ENCODE measurements around the gene NUDT7.

Gene NUDT7

GRCh38 chr16:77690416-77690815, 31.9 kb upstream of the NUDT7 start:
- TF ChIP-seq CTCF (IDR thresholded peaks at IDR 0.05; ENCODE audit: control insufficient read depth, insufficient read depth, low read depth, low read length, missing control alignments), result no peak

GRCh38 chr16:77692612-77693011, 29.7 kb upstream of the NUDT7 start:
- no peak for TF ChIP-seq CTCF (IDR thresholded peaks at IDR 0.05; ENCODE audit: control insufficient read depth, insufficient read depth, low read depth, low read length, missing control alignments)
- H3K4me3 ChIP-seq (ENCODE audit: control insufficient read depth, low read depth, low read length), result no peak overlapping the region
- DNase-seq (ENCODE audit: low read depth), result no peak

More at GRCh38 chr16:77690416-77690815, 31.9 kb upstream of the NUDT7 start:
- H3K4me3 ChIP-seq (ENCODE audit: control insufficient read depth, low read depth, low read length), result no peak overlapping the region
- DNase-seq (ENCODE audit: low read depth), result no peak

- no peak overlapping the region for H3K4me3 ChIP-seq (ENCODE audit: control insufficient read depth, low read depth, low read length)
- no peak for DNase-seq (ENCODE audit: low read depth)
- TF ChIP-seq CTCF (IDR thresholded peaks at IDR 0.05; ENCODE audit: control insufficient read depth, insufficient read depth, low read depth, low read length, missing control alignments), result no peak
These were observed 26.2 kb upstream of the NUDT7 start for GRCh38 chr16:77696149-77696548.

GRCh38 chr16:77700846-77701245, 21.5 kb upstream of the NUDT7 start:
- DNase-seq (ENCODE audit: low read depth), result no peak
- TF ChIP-seq CTCF (IDR thresholded peaks at IDR 0.05; ENCODE audit: control insufficient read depth, insufficient read depth, low read depth, low read length, missing control alignments), result no peak
- no peak overlapping the region for H3K4me3 ChIP-seq (ENCODE audit: control insufficient read depth, low read depth, low read length)

- TF ChIP-seq CTCF (IDR thresholded peaks at IDR 0.05; ENCODE audit: control insufficient read depth, insufficient read depth, low read depth, low read length, missing control alignments), result no peak
- H3K4me3 ChIP-seq (ENCODE audit: control insufficient read depth, low read depth, low read length), result no peak overlapping the region
- no peak for DNase-seq (ENCODE audit: low read depth)
These were observed 17.0 kb upstream of the NUDT7 start for GRCh38 chr16:77705351-77705750.

- no peak for DNase-seq (ENCODE audit: low read depth)
- no peak for TF ChIP-seq CTCF (IDR thresholded peaks at IDR 0.05; ENCODE audit: control insufficient read depth, insufficient read depth, low read depth, low read length, missing control alignments)
- no peak overlapping the region for H3K4me3 ChIP-seq (ENCODE audit: control insufficient read depth, low read depth, low read length)
These were observed 11.1 kb upstream of the NUDT7 start for GRCh38 chr16:77711179-77711578.

GRCh38 chr16:77711775-77712174, 10.5 kb upstream of the NUDT7 start:
- TF ChIP-seq CTCF (IDR thresholded peaks at IDR 0.05; ENCODE audit: control insufficient read depth, insufficient read depth, low read depth, low read length, missing control alignments), result no peak
- no peak for DNase-seq (ENCODE audit: low read depth)
- no peak overlapping the region for H3K4me3 ChIP-seq (ENCODE audit: control insufficient read depth, low read depth, low read length)
